ENCODE data around the gene COMT. TPM values are rescaled to one million over a fixed set of nuclear protein-coding genes. Genes with fewer than 3 reads are reported as not detected.

Gene COMT
- total RNA-seq, 2 experiments from 2014 or later, result 90.8 to 112 TPM

- H4K20me1 ChIP-seq (ENCODE audit: insufficient read depth, low read length), result no peaks in the 10 kb centered on the region
- H3K9me2 ChIP-seq (ENCODE audit: insufficient read depth, low read length), result no peaks in the 10 kb centered on the region
- no peak overlapping the region for H3K4me3 ChIP-seq (ENCODE audit: low read depth, low read length, poor library complexity, severe bottlenecking)
- intact Hi-C loops (cut with micrococcal nuclease; ENCODE audit: unreplicated experiment), result no loop called here
- CTCF ChIA-PET (ENCODE audit: unreplicated experiment), result no interaction called here
- no peak overlapping the region for H2AFZ ChIP-seq (ENCODE audit: low read length)
- DNase-seq (ENCODE audit: low spot score), result no peak
- no peaks in the 10 kb centered on the region for H3K9me3 ChIP-seq (ENCODE audit: low read length)
- H3K4me2 ChIP-seq (ENCODE audit: low read length), result no peak overlapping the region
- H3K27ac ChIP-seq (ENCODE audit: low read depth, low read length, poor library complexity, severe bottlenecking), result no peak overlapping the region
- POLR2A ChIA-PET, result interaction anchor here (0.7 kb wide), 1 partner anchor 14 kb away, joined by 6 read pairs; no protein-coding TSS in a partner anchor
- no TSS peak for BruUV-seq (replicated peaks)
- H3K79me2 ChIP-seq (ENCODE audit: insufficient read depth, low read depth, low read length), result peaks cover 5% of the 10 kb centered on the region; the same call in 1 of the 2 replicates
- peaks cover 44% of the 10 kb centered on the region for H3K4me1 ChIP-seq (ENCODE audit: insufficient read depth, low read length, poor library complexity, severe bottlenecking)
- TF ChIP-seq CTCF (conservative IDR thresholded peaks at IDR 0.05; ENCODE audit: low read length) (no peak), EZH2phosphoT487 (IDR thresholded peaks at IDR 0.05; ENCODE audit: borderline replicate concordance, low read depth, low read length) (no peak)
- peaks cover 16% of the 10 kb centered on the region for H3K36me3 ChIP-seq (ENCODE audit: insufficient read depth, low read length)
Observed at GRCh38 chr22:19898831-19899567, 42.6 kb upstream of the COMT start.

- TF ChIP-seq EZH2phosphoT487 (IDR thresholded peaks at IDR 0.05; ENCODE audit: borderline replicate concordance, low read depth, low read length), result no peak
- TF ChIP-seq CTCF (conservative IDR thresholded peaks at IDR 0.05; ENCODE audit: low read length), result no peak
- no TSS peak for BruUV-seq (replicated peaks)
- Histone ChIP-seq H4K20me1 (ENCODE audit: insufficient read depth, low read length) (no peaks in the 10 kb centered on the region), H3K36me3 (ENCODE audit: insufficient read depth, low read length) (no peaks in the 10 kb centered on the region), H2AFZ (ENCODE audit: low read length) (no peak overlapping the region), H3K27ac (ENCODE audit: low read depth, low read length, poor library complexity, severe bottlenecking) (no peak overlapping the region), H3K4me1 (ENCODE audit: insufficient read depth, low read length, poor library complexity, severe bottlenecking) (peaks cover 25% of the 10 kb centered on the region), H3K4me2 (ENCODE audit: low read length) (no peak overlapping the region), H3K4me3 (ENCODE audit: low read depth, low read length, poor library complexity, severe bottlenecking) (no peak overlapping the region), H3K79me2 (ENCODE audit: insufficient read depth, low read depth, low read length) (no peaks in the 10 kb centered on the region), H3K9me3 (ENCODE audit: low read length) (no peaks in the 10 kb centered on the region), H3K9me2 (ENCODE audit: insufficient read depth, low read length) (no peaks in the 10 kb centered on the region)
- intact Hi-C loops (cut with micrococcal nuclease; ENCODE audit: unreplicated experiment), result no loop called here
- DNase-seq (ENCODE audit: low spot score), result no peak
- POLR2A ChIA-PET, result interaction anchor here (0.6 to 1.0 kb wide), 3 partner anchors 42 to 178 kb away, joined by 3 to 4 read pairs (median 3); no protein-coding TSS in a partner anchor
- CTCF ChIA-PET (ENCODE audit: unreplicated experiment), result no interaction called here
Observed at GRCh38 chr22:19900707-19901436, 40.7 kb upstream of the COMT start.
